Hepatocyte (in vitro differentiated cells): ENCODE measurements around the gene TERF2IP. TPM values are rescaled to one million over a fixed set of nuclear protein-coding genes. Genes with fewer than 3 reads are reported as not detected.

Experiments
- DNase-seq: peaks from one replicate; pipeline ENCODE4 v3.0.0-alpha.2; 2016; ENCODE audit warnings: low spot score
- H2AFZ ChIP-seq: fragments of 200-600 bp; sonication (generic); 2 replicates; pipeline ENCODE4 v1.6.0; 2016; ENCODE audit warnings: antibody characterized with exemption, mild to moderate bottlenecking
- H3K27ac ChIP-seq: fragments of 200-600 bp; sonication (generic); 2 replicates; pipeline ENCODE4 v1.5.1; 2016; ENCODE audit warnings: mild to moderate bottlenecking
- H3K27me3 ChIP-seq: fragments of 200-600 bp; sonication (generic); 2 replicates; pipeline ENCODE4 v1.6.1; 2016
- H3K36me3 ChIP-seq: fragments of 200-600 bp; sonication (generic); replicated peaks from 2 replicates; pipeline ENCODE4 v1.5.1; 2016; ENCODE audit warnings: low read depth; ENCODE audit not compliant: insufficient read depth
- H3K4me1 ChIP-seq: fragments of 200-600 bp; sonication (generic); 2 replicates; pipeline ENCODE4 v1.5.1; 2016; ENCODE audit warnings: mild to moderate bottlenecking, moderate library complexity; ENCODE audit not compliant: insufficient read depth
- H3K4me2 ChIP-seq: fragments of 200-600 bp; sonication (generic); 2 replicates; pipeline ENCODE4 v1.6.0; 2016
- H3K4me3 ChIP-seq: fragments of 200-600 bp; sonication (generic); 2 replicates; pipeline ENCODE4 v1.5.1; 2016; ENCODE audit warnings: mild to moderate bottlenecking
- H3K79me2 ChIP-seq: fragments of 200-600 bp; sonication (generic); 2 replicates; pipeline ENCODE4 v1.6.0; 2017; ENCODE audit warnings: mild to moderate bottlenecking
- H3K9me2 ChIP-seq: fragments of 200-600 bp; sonication (generic); replicated peaks from 2 replicates; pipeline ENCODE4 v1.6.0; 2017; ENCODE audit warnings: mild to moderate bottlenecking; ENCODE audit not compliant: insufficient read depth
- H3K9me3 ChIP-seq: fragments of 200-600 bp; sonication (generic); 2 replicates; pipeline ENCODE4 v1.5.1; 2016; ENCODE audit warnings: low read depth, mild to moderate bottlenecking
- H4K20me1 ChIP-seq: fragments of 200-600 bp; sonication (generic); 2 replicates; pipeline ENCODE4 v1.6.0; 2016; ENCODE audit warnings: mild to moderate bottlenecking; ENCODE audit not compliant: insufficient read depth, poor library complexity, severe bottlenecking
- EZH2 ChIP-seq: fragments of 200-600 bp; sonication (generic); IDR thresholded peaks from 2 replicates; pipeline ENCODE4 v1.6.1; 2016; ENCODE audit warnings: antibody characterized with exemption, mild to moderate bottlenecking, borderline replicate concordance
- EZH2phosphoT487 ChIP-seq: fragments of 200-600 bp; sonication (generic); IDR thresholded peaks from one replicate; pipeline ENCODE4 v1.6.1; 2018; ENCODE audit warnings: antibody characterized with exemption, mild to moderate bottlenecking, low read depth, moderate library complexity; ENCODE audit not compliant: unreplicated experiment, severe bottlenecking
- WGBS: methylation state at CpG from one replicate; pipeline ENCODE4 v1.1.6; 2016; ENCODE audit warnings: low lambda C conversion rate; ENCODE audit errors: missing lambda C conversion rate; 5-methylcytosine and 5-hydroxymethylcytosine counted together
- polyA plus RNA-seq: library from polyadenylated mRNA; unstranded; fragments of >200 nt; fragmentation: Nextera tagmentation; extraction: Ambion mirVana; gene quantifications from 2 replicates; pipeline ENCODE4 v1.2.1, GENCODE V29; 2016
- total RNA-seq: library from RNA; depleted of rRNA; stranded (reverse); fragments of >200 nt; gene quantifications from 2 replicates; pipeline ENCODE4 v1.2.3, GENCODE V29; 2014
- TF ChIP-seq, protein P1 (sequence below): fragments of 200-600 bp; sonication (generic); IDR thresholded peaks from 2 replicates; pipeline ENCODE4 v1.5.1; 2016; ENCODE audit warnings: antibody characterized with exemption, mild to moderate bottlenecking; ENCODE audit not compliant: poor library complexity

TERF2IP gene
- total and polyA plus RNA-seq, 2 experiments from 2014 or later = 50.2 to 78.5 TPM

- H3K4me1 ChIP-seq = peaks cover 4% of the 10 kb centered on the region
- TF ChIP-seq, protein P1, sequence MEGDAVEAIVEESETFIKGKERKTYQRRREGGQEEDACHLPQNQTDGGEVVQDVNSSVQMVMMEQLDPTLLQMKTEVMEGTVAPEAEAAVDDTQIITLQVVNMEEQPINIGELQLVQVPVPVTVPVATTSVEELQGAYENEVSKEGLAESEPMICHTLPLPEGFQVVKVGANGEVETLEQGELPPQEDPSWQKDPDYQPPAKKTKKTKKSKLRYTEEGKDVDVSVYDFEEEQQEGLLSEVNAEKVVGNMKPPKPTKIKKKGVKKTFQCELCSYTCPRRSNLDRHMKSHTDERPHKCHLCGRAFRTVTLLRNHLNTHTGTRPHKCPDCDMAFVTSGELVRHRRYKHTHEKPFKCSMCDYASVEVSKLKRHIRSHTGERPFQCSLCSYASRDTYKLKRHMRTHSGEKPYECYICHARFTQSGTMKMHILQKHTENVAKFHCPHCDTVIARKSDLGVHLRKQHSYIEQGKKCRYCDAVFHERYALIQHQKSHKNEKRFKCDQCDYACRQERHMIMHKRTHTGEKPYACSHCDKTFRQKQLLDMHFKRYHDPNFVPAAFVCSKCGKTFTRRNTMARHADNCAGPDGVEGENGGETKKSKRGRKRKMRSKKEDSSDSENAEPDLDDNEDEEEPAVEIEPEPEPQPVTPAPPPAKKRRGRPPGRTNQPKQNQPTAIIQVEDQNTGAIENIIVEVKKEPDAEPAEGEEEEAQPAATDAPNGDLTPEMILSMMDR = no peak
- no peak for TF ChIP-seq EZH2
- TF ChIP-seq EZH2phosphoT487 = no peak
- H2AFZ ChIP-seq = no peak overlapping the region
- 91% methylated on average over 5 of the region's 5 CpGs for WGBS
- H3K79me2 ChIP-seq = no peaks in the 10 kb centered on the region
- H3K4me3 ChIP-seq = no peak overlapping the region
- H4K20me1 ChIP-seq = no peaks in the 10 kb centered on the region
- no peak overlapping the region for H3K4me2 ChIP-seq
- H3K27me3 ChIP-seq = no peaks in the 10 kb centered on the region
- H3K36me3 ChIP-seq = no peaks in the 10 kb centered on the region
- no peak overlapping the region for H3K27ac ChIP-seq
- H3K9me2 ChIP-seq = no peaks in the 10 kb centered on the region
- H3K9me3 ChIP-seq = no peaks in the 10 kb centered on the region
- no peak for DNase-seq
Observed at GRCh38 chr16:75679366-75679765, 31.8 kb downstream of the TERF2IP start.

- peaks cover 4% of the 10 kb centered on the region for H3K4me1 ChIP-seq
- WGBS = 87% methylated on average over 14 of the region's 14 CpGs
- H3K9me2 ChIP-seq = no peaks in the 10 kb centered on the region
- no peaks in the 10 kb centered on the region for H3K27me3 ChIP-seq
- H3K4me2 ChIP-seq = no peak overlapping the region
- no peaks in the 10 kb centered on the region for H3K9me3 ChIP-seq
- no peak overlapping the region for H3K27ac ChIP-seq
- no peak for DNase-seq
- no peak overlapping the region for H3K4me3 ChIP-seq
- TF ChIP-seq, protein P1 = no peak
- TF ChIP-seq EZH2 = no peak
- no peak for TF ChIP-seq EZH2phosphoT487
- no peaks in the 10 kb centered on the region for H4K20me1 ChIP-seq
- no peaks in the 10 kb centered on the region for H3K79me2 ChIP-seq
- H3K36me3 ChIP-seq = no peaks in the 10 kb centered on the region
- no peak overlapping the region for H2AFZ ChIP-seq
Observed at GRCh38 chr16:75682308-75682707, 34.7 kb downstream of the TERF2IP start.

DNA sequence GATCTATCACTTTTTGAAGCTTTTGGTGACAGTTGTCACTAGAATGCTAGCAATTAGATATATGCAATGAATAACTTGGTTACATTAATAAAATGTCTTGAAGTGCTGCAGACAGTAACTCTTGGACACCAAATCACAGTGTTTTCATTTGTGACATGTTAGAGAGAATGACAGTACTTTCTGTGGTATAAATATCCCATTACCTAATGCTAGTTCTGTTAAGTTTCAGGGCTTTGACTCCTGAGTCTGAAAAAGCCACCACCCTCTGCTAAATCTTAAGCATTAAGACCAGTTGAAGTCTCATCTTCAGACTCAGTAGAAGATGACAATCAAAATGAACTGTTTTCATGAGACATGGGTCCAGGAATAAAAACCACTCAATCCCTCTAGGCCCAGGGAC is 39.8 kb downstream of the TERF2IP start:
- Histone ChIP-seq H3K9me3 (no peaks in the 10 kb centered on the region), H2AFZ (no peak overlapping the region), H3K27me3 (no peaks in the 10 kb centered on the region), H3K27ac (no peak overlapping the region), H3K79me2 (no peaks in the 10 kb centered on the region), H3K4me2 (no peak overlapping the region), H3K36me3 (no peaks in the 10 kb centered on the region), H3K9me2 (no peaks in the 10 kb centered on the region), H3K4me1 (no peaks in the 10 kb centered on the region), H4K20me1 (no peaks in the 10 kb centered on the region), H3K4me3 (no peak overlapping the region)
- no peak for TF ChIP-seq EZH2
- TF ChIP-seq, protein P1 = no peak
- no peak for TF ChIP-seq EZH2phosphoT487
- no peak for DNase-seq

GRCh38 chr16:75695708-75696107 is 48.1 kb downstream of the TERF2IP start:
- Histone ChIP-seq H3K27me3 (no peaks in the 10 kb centered on the region), H4K20me1 (no peaks in the 10 kb centered on the region), H3K4me3 (no peak overlapping the region), H3K4me1 (no peaks in the 10 kb centered on the region), H3K36me3 (no peaks in the 10 kb centered on the region), H3K4me2 (no peak overlapping the region), H3K9me2 (no peaks in the 10 kb centered on the region), H2AFZ (no peak overlapping the region), H3K9me3 (no peaks in the 10 kb centered on the region), H3K27ac (no peak overlapping the region), H3K79me2 (no peaks in the 10 kb centered on the region)
- DNase-seq = no peak
- TF ChIP-seq EZH2phosphoT487 (no peak), EZH2 (no peak)
- TF ChIP-seq, protein P1 = no peak
- WGBS = 92% methylated on average over 6 of the region's 6 CpGs
